Hypothalamus (tissue), 51 donors: ENCODE data around the gene CIAO3.
"Not testable (repeated sequence)": the region's sequence is repeated elsewhere in the genome, so short reads cannot be mapped to it uniquely, and the experiment has no call there.

Experiments used
- DNase-seq, 51 donors: peaks; one replicate each; lab custom pipeline; 2025; lab: John Stamatoyannopoulos, UW

CIAO3 gene

GRCh38 chr16:776824-777223 is 36.0 kb upstream of the CIAO3 start:
- DNase-seq = no peak

- DNase-seq = not testable (repeated sequence)
Measured at GRCh38 chr16:776298-776697, 35.5 kb upstream of the CIAO3 start.

GRCh38 chr16:775236-775796 is 34.5 kb upstream of the CIAO3 start:
- DNase-seq = no peak

- no peak for DNase-seq
Measured at GRCh38 chr16:774086-775001, 33.5 kb upstream of the CIAO3 start.

- DNase-seq = no peak
Measured at GRCh38 chr16:772959-773358, 32.2 kb upstream of the CIAO3 start.

DNA sequence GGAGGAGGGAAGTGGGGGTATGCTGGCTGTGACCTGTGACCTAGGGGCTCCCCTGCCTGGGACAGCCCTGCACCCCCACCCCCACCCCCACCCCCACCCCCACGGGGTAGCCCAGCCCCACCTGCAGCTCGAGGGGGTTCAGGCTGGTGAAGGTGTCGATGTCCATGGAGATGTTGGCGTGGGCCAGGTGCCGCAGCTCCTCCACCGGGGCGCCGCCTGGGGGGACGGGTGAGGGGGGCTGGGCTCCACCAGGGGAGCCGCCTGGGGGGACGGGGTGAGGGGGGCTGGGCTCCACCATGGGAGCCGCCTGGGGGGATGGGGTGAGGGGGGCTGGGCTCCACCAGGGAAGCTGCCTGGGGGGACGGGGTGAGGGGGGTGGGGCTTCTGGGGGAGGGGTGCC is 29.6 kb upstream of the CIAO3 start:
- DNase-seq = no peak

GRCh38 chr16:769934-770333 is 29.1 kb upstream of the CIAO3 start:
- DNase-seq = no peak

DNA sequence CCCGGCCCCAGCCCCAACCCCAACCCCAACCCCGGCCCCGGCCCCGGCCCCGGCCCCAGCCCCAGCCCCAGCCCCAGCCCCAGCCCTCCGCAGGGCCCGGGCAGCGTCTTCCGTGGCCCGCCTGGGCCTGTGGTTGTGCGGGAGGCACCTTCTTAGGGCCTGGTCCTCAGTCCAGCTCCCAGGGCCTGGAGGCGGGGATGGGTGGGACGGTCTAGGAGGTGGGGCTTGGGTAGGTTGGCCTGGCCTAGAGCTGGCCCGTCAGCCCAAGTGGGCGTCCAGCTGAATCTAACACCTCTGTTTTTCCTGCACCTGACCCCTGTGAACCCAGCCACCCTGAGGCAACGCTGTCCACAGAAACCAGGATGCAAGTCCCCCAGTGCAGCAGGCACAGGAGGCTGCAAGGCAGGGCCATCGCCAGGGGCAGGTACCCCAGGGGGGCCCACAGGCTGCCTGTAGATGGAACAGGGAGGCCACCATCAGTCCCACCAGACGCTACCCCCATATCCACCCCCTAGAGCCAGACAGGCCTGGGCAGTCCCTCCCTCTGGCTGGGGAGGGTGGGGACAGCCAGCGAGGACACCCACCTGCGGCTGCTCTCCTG is 28.5 kb upstream of the CIAO3 start:
- DNase-seq = no peak

- no peak for DNase-seq
Measured at GRCh38 chr16:768428-768827, 27.6 kb upstream of the CIAO3 start.

DNA sequence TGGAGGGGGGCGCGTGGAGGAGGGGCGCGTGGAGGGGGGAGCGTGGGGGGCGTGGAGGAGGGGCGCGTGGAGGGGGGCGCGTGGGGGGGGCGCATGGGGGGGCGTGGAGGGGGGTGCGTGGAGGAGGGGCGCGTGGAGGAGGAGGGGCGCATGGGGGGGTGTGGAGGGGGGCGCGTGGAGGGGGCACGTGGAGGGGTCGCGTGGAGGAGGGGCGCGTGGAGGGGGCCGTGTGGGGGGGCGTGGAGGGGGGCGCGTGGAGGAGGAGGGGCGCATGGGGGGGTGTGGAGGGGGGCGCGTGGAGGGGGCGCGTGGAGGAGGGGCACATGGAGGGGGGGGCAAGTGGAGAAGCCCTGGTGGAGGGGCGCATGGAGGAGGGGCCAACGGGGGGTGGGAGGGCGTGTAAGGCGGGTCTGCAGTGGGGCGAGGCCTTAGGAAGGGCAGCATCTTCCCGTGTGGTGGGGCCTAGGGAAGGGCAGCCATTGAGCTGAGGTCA is 27.0 kb upstream of the CIAO3 start:
- no peak for DNase-seq

- DNase-seq = no peak
Measured at GRCh38 chr16:766820-767640, 26.2 kb upstream of the CIAO3 start.

DNA sequence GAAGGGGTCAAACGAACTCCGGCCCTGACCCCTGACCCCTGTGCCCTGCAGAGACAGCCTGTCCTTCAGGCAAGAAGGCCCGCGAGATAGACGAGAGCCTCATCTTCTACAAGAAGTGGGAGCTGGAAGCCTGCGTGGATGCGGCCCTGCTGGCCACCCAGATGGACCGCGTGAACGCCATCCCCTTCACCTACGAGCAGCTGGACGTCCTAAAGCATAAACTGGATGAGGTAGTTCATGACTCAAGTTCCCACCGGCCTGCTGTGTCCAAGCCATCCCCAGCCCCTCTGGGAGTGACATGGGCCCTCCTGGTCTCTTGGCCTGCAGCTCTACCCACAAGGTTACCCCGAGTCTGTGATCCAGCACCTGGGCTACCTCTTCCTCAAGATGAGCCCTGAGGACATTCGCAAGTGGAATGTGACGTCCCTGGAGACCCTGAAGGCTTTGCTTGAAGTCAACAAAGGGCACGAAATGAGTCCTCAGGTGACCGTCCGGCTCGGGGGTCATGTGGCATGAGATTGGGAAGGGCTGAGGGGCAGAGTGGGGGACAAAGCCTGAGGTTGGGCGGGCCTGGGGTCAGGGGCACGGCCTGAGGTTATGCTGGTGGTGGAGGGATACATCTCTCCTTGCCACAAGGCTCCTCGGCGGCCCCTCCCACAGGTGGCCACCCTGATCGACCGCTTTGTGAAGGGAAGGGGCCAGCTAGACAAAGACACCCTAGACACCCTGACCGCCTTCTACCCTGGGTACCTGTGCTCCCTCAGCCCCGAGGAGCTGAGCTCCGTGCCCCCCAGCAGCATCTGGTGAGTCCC is 25.4 kb upstream of the CIAO3 start:
- no peak for DNase-seq

GRCh38 chr16:765488-765865 is 24.7 kb upstream of the CIAO3 start:
- DNase-seq = no peak

- DNase-seq = no peak
Measured at GRCh38 chr16:764848-765487, 24.2 kb upstream of the CIAO3 start.

DNA sequence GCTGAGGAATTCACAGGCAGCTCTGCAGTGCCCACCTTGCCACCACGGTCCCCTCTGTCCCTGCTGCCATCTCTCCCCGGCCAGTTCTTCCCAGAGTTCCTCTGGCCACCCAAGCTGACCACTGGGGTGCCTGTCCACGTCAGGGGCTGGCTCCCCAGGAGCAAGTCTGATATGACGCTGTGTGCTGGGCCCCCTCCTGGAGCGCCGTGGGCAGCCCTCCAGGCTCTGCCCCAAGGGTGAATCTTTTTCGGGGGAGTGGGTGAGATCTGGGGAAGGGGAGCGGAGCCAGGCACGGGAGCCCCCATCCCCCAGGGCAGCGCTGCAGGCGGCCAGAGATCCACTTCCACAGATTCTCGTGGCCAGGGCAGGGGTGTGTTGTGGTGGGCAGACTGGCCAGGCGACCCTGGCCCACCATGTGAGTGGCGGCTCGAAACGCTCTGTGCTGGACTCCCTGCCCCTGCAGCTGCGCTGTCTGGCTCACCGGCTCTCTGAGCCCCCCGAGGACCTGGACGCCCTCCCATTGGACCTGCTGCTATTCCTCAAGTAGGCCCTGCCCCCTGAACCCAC is 23.5 kb upstream of the CIAO3 start:
- DNase-seq = no peak

- DNase-seq = no peak
Measured at GRCh38 chr16:763369-764183, 22.8 kb upstream of the CIAO3 start.

- DNase-seq = no peak
Measured at GRCh38 chr16:762595-763268, 21.9 kb upstream of the CIAO3 start.
